ENCODE measurements around the gene AGTRAP.

AGTRAP gene

DNA sequence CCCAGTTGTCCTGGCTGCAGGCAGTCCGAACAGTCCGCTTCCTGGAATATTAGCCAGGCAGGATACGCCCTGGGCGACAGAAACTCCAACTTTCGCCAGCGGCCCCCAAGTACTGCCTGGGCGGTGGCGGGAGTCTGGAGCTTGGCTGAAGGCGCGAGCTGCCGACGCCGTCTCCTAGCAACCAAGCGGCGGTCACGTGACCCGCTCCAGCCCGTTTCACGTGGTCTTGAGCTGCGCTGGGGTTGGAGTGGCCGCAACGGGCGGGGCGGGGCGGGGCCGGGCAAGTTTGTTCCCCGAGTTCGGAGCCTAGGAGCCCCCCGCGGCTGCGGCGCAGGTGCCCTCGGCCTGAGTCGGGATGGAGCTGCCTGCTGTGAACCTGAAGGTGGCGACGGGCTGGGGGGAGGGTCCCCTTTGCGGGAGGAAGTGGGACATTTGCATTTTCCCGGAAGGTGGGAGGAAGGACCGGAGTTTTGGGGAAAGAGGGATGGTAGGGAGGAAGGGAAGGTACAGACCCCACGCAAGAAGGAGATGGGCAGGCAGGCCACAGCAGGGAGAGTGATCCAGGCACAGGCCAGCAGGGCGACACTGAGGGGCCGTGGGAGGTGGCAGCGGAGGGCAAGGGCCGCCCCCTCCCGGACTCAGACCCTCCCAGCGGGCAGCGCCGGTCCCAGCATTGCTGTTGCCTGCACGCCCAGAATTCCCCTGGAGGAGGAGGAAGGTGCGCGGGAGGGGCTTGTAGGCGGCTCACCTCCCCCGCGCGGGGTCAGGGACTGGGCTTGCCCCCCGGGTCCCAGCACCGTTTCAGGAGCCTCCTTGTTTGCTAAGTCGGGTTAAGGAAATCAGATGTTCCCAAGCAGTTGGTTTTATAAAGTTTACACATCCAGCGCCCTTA lies at the start of gene AGTRAP:
AGTRAP (plus strand) TSS at position 283 of the 892 bp plus-strand sequence; CDS start at position 356, 73 bp downstream.
- in situ Hi-C loops (cut with MboI; ENCODE audit: low sequenced_read_pairs) = no loop called here

- in situ Hi-C loops (cut with MboI; ENCODE audit: low sequenced_read_pairs) = no loop called here
These were observed 47.4 kb upstream of the AGTRAP start for GRCh38 chr1:11688506-11688905.

- in situ Hi-C loops (cut with MboI; ENCODE audit: low sequenced_read_pairs) = no loop called here
These were observed 45.3 kb upstream of the AGTRAP start for GRCh38 chr1:11690397-11691301.

- in situ Hi-C loops (cut with MboI; ENCODE audit: low sequenced_read_pairs) = no loop called here
These were observed 44.5 kb upstream of the AGTRAP start, which contains the start of gene DRAXIN for GRCh38 chr1:11691302-11691914. Gene DRAXIN, plus strand, starts transcription at chr1:11691710. Its CDS starts 14,549 bp downstream, at chr1:11706259.

DNA sequence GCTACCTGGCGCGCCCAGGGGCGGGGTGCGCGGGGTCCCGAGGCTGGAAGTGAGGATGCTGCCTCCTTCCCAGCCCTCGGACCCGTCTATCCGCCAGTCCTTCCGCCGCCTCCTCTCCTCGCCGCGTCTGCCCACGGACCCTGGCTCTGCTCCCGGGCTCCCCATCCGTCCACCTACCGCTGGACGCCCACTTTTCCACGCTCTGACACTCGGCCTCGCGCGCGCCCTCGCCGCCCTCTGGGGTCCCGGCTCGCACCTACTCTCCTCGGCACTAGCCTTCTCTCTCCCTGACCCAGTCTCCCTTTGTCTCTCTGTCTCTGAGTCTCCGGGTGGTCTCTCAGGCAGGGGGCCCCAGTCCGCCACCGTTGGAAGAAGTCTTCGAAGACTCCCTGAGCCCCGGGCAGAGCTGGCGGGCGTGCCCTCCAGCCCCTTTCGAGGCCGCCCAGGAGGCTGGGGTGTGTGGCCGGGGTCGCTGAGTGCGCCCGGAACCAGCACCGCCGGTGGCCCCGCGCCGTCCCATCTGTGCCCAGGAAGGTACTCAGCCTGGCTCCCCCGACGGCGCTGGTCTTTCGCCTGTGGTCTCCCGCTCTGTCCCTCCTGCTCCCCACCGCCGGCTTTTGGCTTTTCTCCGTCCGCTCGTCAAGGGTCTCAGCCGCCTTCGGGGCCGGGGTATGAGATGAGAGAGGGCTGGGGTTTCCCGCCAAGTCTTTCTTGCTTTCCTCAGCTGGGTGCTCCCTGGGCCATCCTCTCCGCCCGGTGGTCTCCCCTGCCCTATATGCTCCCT lies 43.8 kb upstream of the AGTRAP start:
- in situ Hi-C loops (cut with MboI; ENCODE audit: low sequenced_read_pairs) = no loop called here

DNA sequence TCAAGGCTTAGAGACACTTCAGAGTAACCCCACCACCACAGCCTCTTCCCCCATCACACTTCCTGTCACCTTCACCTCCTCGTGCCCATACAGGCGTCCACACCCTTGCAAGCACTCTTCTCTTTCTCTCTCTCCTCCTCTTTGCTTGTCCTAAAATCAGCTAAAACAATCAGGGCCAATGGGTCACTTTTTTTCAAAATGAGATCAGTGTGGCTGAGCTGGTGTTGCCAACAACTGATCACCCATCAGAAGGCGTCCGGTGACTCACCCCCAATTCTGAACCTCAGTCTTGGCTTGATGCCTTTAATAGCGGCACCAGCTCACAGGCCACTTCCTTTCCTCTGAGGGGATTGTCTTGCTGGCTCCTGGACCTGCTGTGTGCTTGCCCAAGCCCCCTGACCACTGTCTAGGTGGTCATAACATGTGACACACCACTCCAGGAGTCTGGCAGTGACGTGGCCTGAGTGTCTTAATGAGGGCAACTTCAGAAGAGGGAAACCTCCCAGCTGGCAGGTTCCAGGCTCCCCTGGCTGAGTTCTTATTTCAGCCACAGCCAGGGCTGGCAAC lies 42.8 kb upstream of the AGTRAP start:
- in situ Hi-C loops (cut with MboI; ENCODE audit: low sequenced_read_pairs) = no loop called here

GRCh38 chr1:11693917-11694316 lies 42.0 kb upstream of the AGTRAP start:
- in situ Hi-C loops (cut with MboI; ENCODE audit: low sequenced_read_pairs) = no loop called here

GRCh38 chr1:11695861-11696260 lies 40.1 kb upstream of the AGTRAP start:
- in situ Hi-C loops (cut with MboI; ENCODE audit: low sequenced_read_pairs) = no loop called here

GRCh38 chr1:11697188-11697892 lies 38.6 kb upstream of the AGTRAP start:
- in situ Hi-C loops (cut with MboI; ENCODE audit: low sequenced_read_pairs) = no loop called here

- in situ Hi-C loops (cut with MboI; ENCODE audit: low sequenced_read_pairs) = no loop called here
These were observed 38.1 kb upstream of the AGTRAP start for GRCh38 chr1:11697893-11698210.

- in situ Hi-C loops (cut with MboI; ENCODE audit: low sequenced_read_pairs) = no loop called here
These were observed 35.1 kb upstream of the AGTRAP start for GRCh38 chr1:11700601-11701467.

GRCh38 chr1:11701551-11701961 lies 34.4 kb upstream of the AGTRAP start:
- in situ Hi-C loops (cut with MboI; ENCODE audit: low sequenced_read_pairs) = no loop called here

DNA sequence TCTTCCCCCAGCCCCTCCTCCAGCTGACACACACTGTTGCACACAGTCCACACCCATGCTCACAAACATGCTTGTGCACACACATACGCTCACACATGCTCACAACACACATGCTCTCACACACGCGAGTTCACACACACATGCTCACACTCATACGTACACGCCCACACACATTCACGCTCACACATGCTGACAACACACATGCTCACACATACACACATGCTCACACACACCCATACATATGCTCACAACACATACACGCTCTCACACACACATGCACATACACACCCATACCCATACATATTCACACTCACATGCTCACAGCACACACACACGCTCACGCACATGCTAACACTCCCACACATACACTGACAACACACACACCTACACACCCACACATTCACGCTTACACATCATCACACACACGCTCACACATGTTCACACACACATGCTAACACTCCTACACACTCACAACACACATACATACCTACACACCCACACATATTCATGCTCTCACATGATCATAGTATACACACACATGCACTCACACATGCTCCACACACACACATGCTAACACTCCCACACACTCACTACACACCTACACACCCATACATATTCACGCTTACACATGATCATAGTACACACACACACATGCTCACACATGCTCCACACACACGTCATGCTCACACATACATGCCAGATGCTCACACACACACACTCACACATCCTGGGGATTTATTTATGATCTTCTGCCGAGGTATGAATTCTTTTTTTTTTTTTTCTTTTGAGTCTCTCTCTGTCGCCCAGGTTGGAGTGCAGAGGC lies 33.7 kb upstream of the AGTRAP start:
- in situ Hi-C loops (cut with MboI; ENCODE audit: low sequenced_read_pairs) = no loop called here

DNA sequence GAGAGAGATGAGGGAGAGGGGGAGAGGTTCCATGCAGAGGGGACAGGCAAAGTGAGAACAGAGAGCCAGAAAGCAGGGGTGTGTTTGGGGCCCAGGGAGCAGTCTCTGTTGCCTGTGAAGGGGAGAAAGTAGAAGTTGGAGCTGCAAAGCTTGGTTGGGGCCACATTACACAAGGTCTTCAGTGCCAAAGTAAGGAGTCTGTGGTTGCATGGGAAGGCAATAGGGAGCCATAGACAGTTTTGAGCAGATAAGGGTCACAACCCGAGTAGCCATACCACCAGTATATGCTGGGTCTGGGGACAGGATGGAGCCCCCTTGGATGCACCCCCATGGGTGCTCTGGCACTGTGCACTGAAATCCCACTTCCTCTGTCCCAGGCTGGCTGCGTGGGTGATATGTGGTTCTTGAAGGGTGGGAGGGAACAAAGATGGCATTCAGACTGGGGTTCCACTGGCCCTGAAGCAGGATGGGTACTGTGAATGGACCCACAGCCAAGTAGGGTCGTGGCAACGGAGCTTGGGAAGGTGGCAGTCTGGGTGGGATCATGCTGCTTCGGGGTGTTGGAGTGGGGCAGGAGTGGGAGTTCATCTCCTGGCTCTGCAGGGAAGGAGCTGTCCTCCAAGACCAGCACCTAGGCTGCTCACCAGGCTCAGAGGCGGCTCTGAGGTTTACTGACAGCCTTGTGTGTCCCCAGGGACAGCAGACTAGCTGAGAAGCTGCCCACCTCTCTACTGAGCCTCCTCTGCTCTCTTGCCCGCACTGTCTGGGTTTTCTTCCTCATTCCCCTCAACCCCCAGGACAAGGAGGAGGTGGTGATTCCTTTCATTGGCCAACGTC lies 32.4 kb upstream of the AGTRAP start:
- in situ Hi-C loops (cut with MboI; ENCODE audit: low sequenced_read_pairs) = no loop called here

- in situ Hi-C loops (cut with MboI; ENCODE audit: low sequenced_read_pairs) = no loop called here
These were observed 31.8 kb upstream of the AGTRAP start for GRCh38 chr1:11704194-11704529.

DNA sequence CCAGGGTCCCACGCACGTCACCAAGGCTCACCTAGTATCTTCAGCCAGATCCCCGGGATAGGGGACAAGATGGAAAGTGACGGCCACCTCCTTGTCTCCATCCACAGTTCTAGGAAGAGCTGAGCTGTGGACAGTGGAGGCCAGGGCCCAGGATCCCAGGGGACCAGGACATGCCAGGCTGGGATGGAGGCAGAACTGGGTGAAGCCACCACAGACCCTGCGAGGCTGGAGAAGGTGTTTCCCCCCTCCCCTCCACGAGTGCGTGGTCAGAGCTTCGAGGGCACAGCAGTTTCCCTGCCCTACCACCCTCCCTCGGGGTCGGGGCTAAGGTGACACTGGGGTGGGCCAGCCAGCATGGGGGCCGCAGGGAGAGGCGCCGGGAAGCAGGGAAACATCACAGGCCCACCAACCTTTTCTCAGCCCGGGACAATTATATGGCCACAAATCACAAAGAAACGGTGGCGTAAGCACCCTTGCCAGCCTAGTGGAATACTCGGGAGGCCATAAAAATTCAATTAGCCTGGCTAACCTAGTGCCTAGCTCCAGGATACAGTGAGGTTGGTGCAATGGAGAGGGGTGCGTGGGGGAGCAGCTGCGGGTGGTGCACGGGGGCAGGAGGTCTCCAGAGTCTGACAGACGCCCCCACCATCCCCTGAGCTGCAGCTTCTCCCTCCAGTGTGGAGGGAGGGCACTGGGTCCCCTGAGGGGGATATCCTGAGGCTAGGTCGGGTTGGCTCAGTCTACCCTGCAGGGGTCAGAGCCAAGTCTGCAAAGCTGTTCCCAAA lies 31.1 kb upstream of the AGTRAP start:
- in situ Hi-C loops (cut with MboI; ENCODE audit: low sequenced_read_pairs) = no loop called here

Measured in hTERT RPE-1 (cell line).